Ascending aorta (tissue), 2 donors: ENCODE data around the gene TMCO6. TPM values are rescaled to one million over a fixed set of nuclear protein-coding genes. Genes with fewer than 3 reads are reported as not detected.
"Not testable (repeated sequence)": the region's sequence is repeated elsewhere in the genome, so short reads cannot be mapped to it uniquely, and the experiment has no call there.

Source experiments
- DNase-seq, 2 donors: peaks; one replicate each; pipeline ENCODE4 v3.0.0-alpha.2; 2019; ENCODE audit warnings: low spot score in 2 of 2
- H3K27ac ChIP-seq, 2 donors: fragments of 200-600 bp; sonication (generic); one replicate each; pipeline ENCODE4 v1.5.1; 2016 to 2017; ENCODE audit warnings: mild to moderate bottlenecking in 1 of 2
- H3K27me3 ChIP-seq: fragments of 200-600 bp; sonication (generic); one replicate; pipeline ENCODE4 v1.5.1; 2017
- H3K36me3 ChIP-seq, 2 donors: fragments of 200-600 bp; sonication (generic); one replicate each; pipeline ENCODE4 v1.5.1; 2016
- H3K4me1 ChIP-seq, 2 donors: fragments of 200-600 bp; sonication (generic); one replicate each; pipeline ENCODE4 v1.5.1; 2016 to 2017; ENCODE audit warnings: mild to moderate bottlenecking in 1 of 2
- H3K4me3 ChIP-seq, 2 donors: fragments of 200-600 bp; sonication (generic); one replicate each; pipeline ENCODE4 v1.5.1; 2016 to 2017; ENCODE audit warnings: mild to moderate bottlenecking in 1 of 2
- H3K9me3 ChIP-seq, 2 donors: fragments of 200-600 bp; sonication (generic); one replicate each; pipeline ENCODE4 v1.5.1; 2016
- intact Hi-C: fragments of 100-400 bp; cut with DNase I; formaldehyde crosslinking; loops from one replicate; pipeline ENCODE4 v1.15.1; 2023
- total RNA-seq: library from RNA; depleted of rRNA; stranded (reverse); fragments of >200 nt; gene quantifications from one replicate; pipeline ENCODE4 v1.1.0, GENCODE V29; 2016
- TF ChIP-seq, protein P1 (sequence below), 3 experiments: fragments of 200-600 bp in 2 of 3; fragments of 450-650 bp in 1 of 3; sonication (generic) in 2 of 3; IDR thresholded peaks; one replicate each; pipeline ENCODE4 v1.5.1; 2016 to 2019; ENCODE audit warnings: antibody characterized with exemption in 3 of 3, mild to moderate bottlenecking in 1 of 3, moderate library complexity in 1 of 3

Gene TMCO6
- total RNA-seq: 87.7 TPM

- TF ChIP-seq, protein P1, sequence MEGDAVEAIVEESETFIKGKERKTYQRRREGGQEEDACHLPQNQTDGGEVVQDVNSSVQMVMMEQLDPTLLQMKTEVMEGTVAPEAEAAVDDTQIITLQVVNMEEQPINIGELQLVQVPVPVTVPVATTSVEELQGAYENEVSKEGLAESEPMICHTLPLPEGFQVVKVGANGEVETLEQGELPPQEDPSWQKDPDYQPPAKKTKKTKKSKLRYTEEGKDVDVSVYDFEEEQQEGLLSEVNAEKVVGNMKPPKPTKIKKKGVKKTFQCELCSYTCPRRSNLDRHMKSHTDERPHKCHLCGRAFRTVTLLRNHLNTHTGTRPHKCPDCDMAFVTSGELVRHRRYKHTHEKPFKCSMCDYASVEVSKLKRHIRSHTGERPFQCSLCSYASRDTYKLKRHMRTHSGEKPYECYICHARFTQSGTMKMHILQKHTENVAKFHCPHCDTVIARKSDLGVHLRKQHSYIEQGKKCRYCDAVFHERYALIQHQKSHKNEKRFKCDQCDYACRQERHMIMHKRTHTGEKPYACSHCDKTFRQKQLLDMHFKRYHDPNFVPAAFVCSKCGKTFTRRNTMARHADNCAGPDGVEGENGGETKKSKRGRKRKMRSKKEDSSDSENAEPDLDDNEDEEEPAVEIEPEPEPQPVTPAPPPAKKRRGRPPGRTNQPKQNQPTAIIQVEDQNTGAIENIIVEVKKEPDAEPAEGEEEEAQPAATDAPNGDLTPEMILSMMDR (IDR thresholded peaks at IDR 0.05): peak; percentile 25 to 76 (median 70)
- intact Hi-C loops: loop anchor here (1.0 to 2.0 kb wide), 5 partner anchors 8 to 238 kb away; partner anchors contain the start of genes ANKHD1, APBB3, EIF4EBP3 and IK
- DNase-seq: peak; percentile 83 to 98
- no peaks in the 10 kb centered on the region for H3K9me3 ChIP-seq
- no peaks in the 10 kb centered on the region for H3K27me3 ChIP-seq
- peaks cover 0 to 19% of the 10 kb centered on the region in 2 donors for H3K36me3 ChIP-seq
- H3K4me3 ChIP-seq: peak within 1 kb of the TSS; percentile 61 to 86
- peak within 1 kb of the TSS; percentile 85 to 89 for H3K27ac ChIP-seq
- peaks cover 3 to 8% of the 10 kb centered on the region in 2 donors for H3K4me1 ChIP-seq
These were observed at the start of gene TMCO6 for GRCh38 chr5:140639148-140639981. TMCO6 (plus strand) TSS chr5:140639451; CDS start chr5:140639528, 77 bp downstream.

GRCh38 chr5:140590861-140591260 lies 48.4 kb upstream of the TMCO6 start:
- H3K4me1 ChIP-seq: peaks cover 0 to 6% of the 10 kb centered on the region in 2 donors
- H3K36me3 ChIP-seq: no peaks in the 10 kb centered on the region
- no peaks in the 10 kb centered on the region for H3K9me3 ChIP-seq
- TF ChIP-seq, protein P1 (IDR thresholded peaks at IDR 0.05): no peak
- intact Hi-C loops: no loop called here
- H3K4me3 ChIP-seq: no peak overlapping the region
- no peaks in the 10 kb centered on the region for H3K27me3 ChIP-seq
- no peak for DNase-seq
- no peak overlapping the region for H3K27ac ChIP-seq

- intact Hi-C loops: no loop called here
- Histone ChIP-seq H3K4me3 (no peak overlapping the region), H3K36me3 (no peaks in the 10 kb centered on the region), H3K4me1 (peaks cover 2 to 6% of the 10 kb centered on the region in 2 donors), H3K27me3 (no peaks in the 10 kb centered on the region), H3K9me3 (no peaks in the 10 kb centered on the region), H3K27ac (no peak overlapping the region)
- TF ChIP-seq, protein P1 (IDR thresholded peaks at IDR 0.05): no peak
- no peak for DNase-seq
These were observed 47.4 kb upstream of the TMCO6 start for GRCh38 chr5:140591747-140592372.

DNA sequence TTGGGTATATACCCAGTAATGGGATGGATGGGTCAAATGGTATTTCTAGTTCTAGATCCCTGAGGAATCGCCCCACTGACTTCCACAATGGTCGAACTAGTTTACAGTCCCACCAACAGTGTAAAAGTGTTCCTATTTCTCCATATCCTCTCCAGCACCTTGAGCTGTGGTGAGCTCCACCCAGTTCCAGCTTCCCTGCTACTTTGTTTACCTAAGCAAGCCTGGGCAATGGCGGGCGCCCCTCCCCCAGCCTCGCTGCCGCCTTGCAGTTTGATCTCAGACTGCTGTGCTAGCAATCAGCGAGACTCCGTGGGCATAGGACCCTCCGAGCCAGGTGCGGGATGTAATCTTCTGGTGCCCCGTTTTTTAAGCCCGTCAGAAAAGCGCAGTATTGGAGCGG lies 46.2 kb upstream of the TMCO6 start:
- H3K9me3 ChIP-seq, H3K36me3 ChIP-seq, H3K27me3 ChIP-seq, H3K4me3 ChIP-seq, DNase-seq, intact Hi-C loops, H3K27ac ChIP-seq, H3K4me1 ChIP-seq: not testable (repeated sequence)

GRCh38 chr5:140594169-140594568 lies 45.1 kb upstream of the TMCO6 start:
- no peaks in the 10 kb centered on the region for H3K36me3 ChIP-seq
- intact Hi-C loops: no loop called here
- peaks cover 2% of the 10 kb centered on the region in 2 donors for H3K4me1 ChIP-seq
- DNase-seq: no peak
- no peak overlapping the region for H3K27ac ChIP-seq
- H3K27me3 ChIP-seq: no peaks in the 10 kb centered on the region
- TF ChIP-seq, protein P1 (IDR thresholded peaks at IDR 0.05): no peak
- H3K9me3 ChIP-seq: no peaks in the 10 kb centered on the region
- H3K4me3 ChIP-seq: no peak overlapping the region
